Measurements from ENCODE around the gene TMEM92.

GRCh38 chr17:50225701-50226240 lies 48.5 kb upstream of the TMEM92 start:
- TF ChIP-seq EZH2phosphoT487 (IDR thresholded peaks at IDR 0.05; ENCODE audit: insufficient read depth, low read depth) (no peak), EZH2 (IDR thresholded peaks at IDR 0.05; ENCODE audit: insufficient read depth, poor library complexity, severe bottlenecking) (no peak)
